ENCODE measurements around the gene ARHGAP28.
"Not testable (repeated sequence)": the region's sequence is repeated elsewhere in the genome, so short reads cannot be mapped to it uniquely, and the experiment has no call there.

- not testable (repeated sequence) for TF ChIP-seq CTCF, EP300 (IDR thresholded peaks at IDR 0.05)
Observed at GRCh38 chr18:6827161-6827560, 97.6 kb downstream of the ARHGAP28 start.
